Motor neuron (in vitro differentiated cells): ENCODE measurements around the gene SNX33. TPM values are rescaled to one million over a fixed set of nuclear protein-coding genes. Genes with fewer than 3 reads are reported as not detected.
"Not testable (repeated sequence)": the region's sequence is repeated elsewhere in the genome, so short reads cannot be mapped to it uniquely, and the experiment has no call there.

Experiments
- ATAC-seq, 8 experiments: fragments of 200-7000 bp; cut with Tn5 transposase; replicated peaks in 6 of 8; 2 replicates each; pipeline ENCODE4 v1.8.0; 2021; ENCODE audit warnings: mild to moderate bottlenecking in 8 of 8, moderate library complexity in 8 of 8
- H3K27ac ChIP-seq, 2 donors: fragments of 250-450 bp; sonication (Bioruptor Pico); 2 replicates each; pipeline ENCODE4 v1.9.0; 2021; ENCODE audit warnings: antibody characterized with exemption in 2 of 2, mild to moderate bottlenecking in 2 of 2, moderate library complexity in 1 of 2
- H3K4me1 ChIP-seq, 2 donors: fragments of 250-450 bp; sonication (Bioruptor Pico); replicated peaks in 1 of 2; 2 replicates each; pipeline ENCODE4 v1.6.1; 2021; ENCODE audit warnings: antibody characterized with exemption in 2 of 2, mild to moderate bottlenecking in 2 of 2, moderate library complexity in 1 of 2
- H3K4me3 ChIP-seq, 5 donors: fragments of 250-450 bp; sonication (Bioruptor Pico); 2 replicates each; pipeline ENCODE4 v1.9.0; 2021; ENCODE audit warnings: antibody characterized with exemption in 5 of 5, mild to moderate bottlenecking in 5 of 5, moderate library complexity in 4 of 5
- WGBS, 10 experiments: fragments of 450-650 bp; shearing (Covaris generic); methylation state at CpG; one replicate each; pipeline ENCODE4 v1.0.0; 2022; 5-methylcytosine and 5-hydroxymethylcytosine counted together
- in situ Hi-C, 9 experiments: fragments of 400-800 bp; cut with MboI; loops; one replicate each; pipeline ENCODE4 v1.15.0; 2021; ENCODE audit warnings: low sequenced_read_pairs in 9 of 9, low pct_unique_long_range_greater_than_20kb in 2 of 9; ENCODE audit not compliant: unreplicated experiment in 9 of 9
- total RNA-seq, 8 experiments: library from RNA; unstranded; fragments of 300-600 nt; gene quantifications; 2 replicates each; pipeline versions ENCODE4 v1.2.3 to v1.2.4, GENCODE V29; 2022

SNX33 gene
- total RNA-seq, 8 experiments from 2014 or later: 2.2 to 14.4 (median 5.2) TPM

DNA sequence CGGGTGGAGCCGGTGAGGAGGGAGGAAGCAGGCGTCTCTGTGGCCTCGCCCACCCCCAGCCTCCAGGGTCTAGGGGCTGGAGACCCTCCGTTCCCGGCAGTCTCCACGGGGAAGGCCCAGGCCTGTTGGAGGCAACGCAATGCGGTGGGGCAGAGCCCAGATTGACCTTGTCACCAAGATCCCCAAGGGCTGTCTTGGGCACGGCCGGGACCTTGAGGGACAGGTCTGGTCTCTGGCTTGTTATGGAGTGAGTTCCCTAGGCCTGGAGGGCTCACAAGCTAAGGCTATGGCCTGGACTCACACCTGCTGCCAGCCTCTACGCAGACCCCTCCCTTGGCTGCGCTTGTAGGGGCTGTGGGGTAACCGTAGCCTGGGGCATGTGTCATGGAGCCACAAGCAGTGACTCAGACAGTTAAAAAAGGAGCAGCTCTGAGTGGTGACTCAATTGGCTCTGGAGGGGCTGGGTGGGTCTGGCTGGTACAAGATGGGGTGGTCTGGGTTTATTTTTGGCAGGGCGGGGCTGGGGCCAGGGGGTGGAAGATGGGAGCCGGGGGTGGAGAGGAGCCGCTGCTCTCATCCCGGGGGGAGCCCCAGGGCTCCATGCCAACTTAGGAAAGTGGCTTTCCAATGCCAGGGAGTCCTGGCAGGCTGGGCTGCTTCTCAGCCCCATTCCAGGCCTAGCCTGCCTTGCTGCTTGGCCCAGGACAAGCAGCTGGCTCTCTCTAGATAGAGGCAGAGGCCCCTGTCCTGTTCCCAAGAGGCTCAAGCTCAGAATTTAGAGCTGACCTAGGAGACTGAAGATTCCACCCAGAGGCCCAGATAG lies 55.9 kb downstream of the SNX33 start:
- H3K4me1 ChIP-seq, in situ Hi-C loops, H3K4me3 ChIP-seq, H3K27ac ChIP-seq: not testable (repeated sequence)
- peak in 7 of 8 experiments; percentile 10 to 81 (median 42) for ATAC-seq
- WGBS, 10 experiments: no CpG with 5 or more reads among the region's 18 CpGs

DNA sequence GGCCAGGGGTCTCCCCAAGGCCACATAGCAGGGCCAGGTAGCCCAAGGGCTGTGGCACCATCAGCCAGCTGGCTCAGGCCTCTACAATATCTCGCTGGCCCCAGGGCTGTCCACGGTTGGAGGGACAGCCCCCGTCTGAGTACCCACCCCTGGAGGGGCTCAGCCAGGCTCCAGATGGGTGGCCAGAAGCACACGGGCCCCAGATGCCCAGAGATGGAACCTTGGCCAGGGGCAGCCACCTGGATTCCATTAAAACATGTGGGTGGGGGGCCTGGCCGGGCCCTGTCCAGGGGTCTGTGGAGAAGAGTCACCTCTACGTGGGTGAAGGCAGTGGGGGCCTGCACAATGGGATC lies 56.5 kb downstream of the SNX33 start:
- in situ Hi-C loops: no loop called here
- ATAC-seq: no peak
- peaks cover 7% of the 10 kb centered on the region in 2 donors for H3K4me1 ChIP-seq
- H3K27ac ChIP-seq: no peak overlapping the region
- H3K4me3 ChIP-seq: no peak overlapping the region
- no CpG with 5 or more reads among the region's 6 CpGs for WGBS, 10 experiments

DNA sequence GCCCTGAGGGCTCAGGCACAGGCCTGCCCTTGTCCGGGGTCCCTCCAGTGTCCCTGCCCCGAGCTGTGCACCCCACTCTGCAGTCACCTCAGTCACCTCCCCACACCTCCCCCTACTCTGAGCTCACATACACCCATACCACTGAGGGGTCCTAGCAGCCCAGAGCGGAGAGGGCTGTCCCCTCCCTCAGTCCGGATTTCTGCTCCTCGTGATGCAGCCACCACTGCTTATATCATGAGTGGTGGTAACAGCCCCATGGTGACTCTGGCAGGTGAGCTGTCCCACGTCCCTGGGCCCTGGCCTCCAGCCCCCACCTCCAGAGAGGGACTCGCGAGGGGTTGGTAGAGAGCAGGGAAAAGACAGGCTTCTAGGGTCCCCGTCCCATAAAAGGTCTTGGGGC lies 56.9 kb downstream of the SNX33 start:
- ATAC-seq: no peak
- in situ Hi-C loops: no loop called here
- 83 to 100% (median 100%) methylated on average over 1 to 2 of the region's 9 CpGs; no CpG with 5 or more reads in 7 of the 10 experiments for WGBS, 10 experiments
- no peak overlapping the region for H3K27ac ChIP-seq
- no peak overlapping the region for H3K4me3 ChIP-seq
- H3K4me1 ChIP-seq: peaks cover 7% of the 10 kb centered on the region in 2 donors

DNA sequence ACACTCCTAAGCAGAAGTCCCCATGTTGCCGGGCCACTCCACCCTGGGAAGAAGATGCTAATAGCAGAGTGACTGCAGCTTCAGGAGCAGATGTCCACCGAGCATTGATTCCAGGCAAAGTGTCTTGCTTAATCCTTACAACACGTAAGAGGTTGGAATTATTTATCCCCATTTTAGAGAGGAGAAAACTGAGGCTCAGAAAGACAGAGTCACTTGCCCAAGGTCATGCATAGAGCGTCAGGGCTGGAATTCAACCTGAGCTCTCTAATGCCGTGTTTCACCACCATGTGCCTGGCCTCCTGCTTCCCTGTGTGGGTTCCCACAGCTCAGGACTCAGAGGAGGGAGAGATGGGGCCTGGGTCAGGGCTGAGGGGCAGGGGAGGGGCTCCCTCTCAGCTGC lies 57.7 kb downstream of the SNX33 start:
- WGBS, 10 experiments: 50 to 100% (median 61%) methylated on average over 1 to 3 of the region's 5 CpGs; no CpG with 5 or more reads in 6 of the 10 experiments
- in situ Hi-C loops, H3K4me3 ChIP-seq, H3K27ac ChIP-seq, ATAC-seq, H3K4me1 ChIP-seq: not testable (repeated sequence)

DNA sequence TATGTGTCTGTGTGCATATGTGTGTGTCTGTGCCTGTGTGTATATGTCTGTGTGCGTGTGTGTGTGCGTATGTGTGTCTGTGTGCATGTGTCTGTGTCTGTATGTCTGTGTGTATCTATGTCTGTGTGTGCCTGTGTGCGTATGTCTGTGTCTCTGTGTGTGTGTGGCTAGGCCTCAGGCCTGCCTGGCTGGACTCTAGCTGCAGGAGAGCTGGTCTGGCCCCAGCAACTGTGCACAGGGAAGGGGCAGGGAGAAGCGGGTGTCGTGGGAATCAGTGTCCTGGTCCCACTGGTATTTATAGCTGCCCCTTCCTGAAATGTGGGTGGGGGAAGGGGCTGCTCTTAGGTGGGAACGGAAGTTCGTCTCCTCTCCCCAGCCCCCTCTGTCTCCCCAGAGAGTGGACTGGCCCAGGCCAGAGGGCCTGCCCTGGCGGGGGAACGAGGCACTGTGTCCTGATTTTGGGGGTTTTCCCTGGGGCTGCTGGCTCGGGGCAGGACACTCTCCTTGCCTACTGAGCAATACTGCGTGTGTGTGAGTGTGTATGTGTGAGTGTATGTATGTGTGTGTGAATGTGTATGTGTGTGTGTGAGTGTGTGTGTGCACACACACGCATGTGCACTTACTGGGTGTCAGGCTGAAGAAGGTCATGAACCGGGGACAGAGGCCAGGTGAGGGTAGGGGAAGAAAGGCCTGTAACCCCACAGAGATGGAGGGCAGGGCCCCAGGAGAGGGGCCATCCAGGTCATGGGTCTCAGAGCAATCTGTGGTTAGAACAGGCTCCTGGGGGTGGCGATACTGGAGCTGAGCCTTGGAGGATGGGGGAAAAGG lies 58.4 kb downstream of the SNX33 start:
- H3K4me3 ChIP-seq: no peak overlapping the region
- ATAC-seq: peak in 3 of 8 experiments; percentile 8 to 30 (median 23)
- H3K4me1 ChIP-seq: peaks cover 0 to 4% of the 10 kb centered on the region in 2 donors
- H3K27ac ChIP-seq: no peak overlapping the region
- in situ Hi-C loops: no loop called here
- WGBS, 10 experiments: 83 to 100% (median 92%) methylated on average over 1 to 3 of the region's 14 CpGs; no CpG with 5 or more reads in 6 of the 10 experiments

DNA sequence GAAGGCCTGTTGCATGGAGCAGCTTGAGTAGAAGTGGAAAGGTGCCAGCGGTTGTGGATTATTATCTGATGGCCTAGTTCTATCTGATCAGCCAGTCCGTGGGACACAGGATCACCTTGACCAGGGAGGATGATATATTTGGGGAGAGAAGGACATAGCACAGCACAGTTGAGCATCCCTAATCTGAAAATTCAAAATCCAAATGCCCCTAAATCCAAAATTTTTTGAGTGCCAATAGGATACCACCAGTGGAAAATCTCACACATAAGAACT lies 58.9 kb downstream of the SNX33 start:
- no peak overlapping the region for H3K4me3 ChIP-seq
- no peak for ATAC-seq
- 29 to 80% (median 72%) methylated on average over 1 to 2 of the region's 2 CpGs; no CpG with 5 or more reads in 7 of the 10 experiments for WGBS, 10 experiments
- peaks cover 0 to 4% of the 10 kb centered on the region in 2 donors for H3K4me1 ChIP-seq
- in situ Hi-C loops: no loop called here
- no peak overlapping the region for H3K27ac ChIP-seq

DNA sequence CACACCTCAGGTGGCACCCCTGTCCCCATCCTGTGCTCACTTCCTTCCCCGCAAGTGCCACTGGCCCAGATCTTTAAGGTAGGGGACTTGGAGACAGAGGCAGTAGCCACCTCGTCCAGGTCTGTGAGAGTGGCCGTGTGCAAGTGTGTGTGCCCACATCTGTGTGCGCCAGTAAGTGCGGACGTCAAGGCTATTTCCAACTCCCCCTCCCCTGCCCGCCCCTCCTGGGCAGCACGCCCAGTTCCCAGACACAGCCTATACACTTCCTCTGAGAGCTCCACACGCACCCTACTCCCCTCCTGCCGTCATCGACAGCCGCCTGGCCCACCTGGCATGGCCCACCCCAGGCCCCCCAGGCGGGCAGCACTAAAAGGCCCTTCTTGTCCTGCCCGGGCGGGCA lies 61.7 kb downstream of the SNX33 start:
- H3K27ac ChIP-seq, H3K4me3 ChIP-seq, in situ Hi-C loops: not testable (repeated sequence)
- ATAC-seq: peak in 1 of 8 experiments; percentile 10
- peaks cover 5 to 14% of the 10 kb centered on the region in 2 donors for H3K4me1 ChIP-seq
- WGBS, 10 experiments: 20% methylated on average over 1 of the region's 15 CpGs; no CpG with 5 or more reads in 9 of the 10 experiments

DNA sequence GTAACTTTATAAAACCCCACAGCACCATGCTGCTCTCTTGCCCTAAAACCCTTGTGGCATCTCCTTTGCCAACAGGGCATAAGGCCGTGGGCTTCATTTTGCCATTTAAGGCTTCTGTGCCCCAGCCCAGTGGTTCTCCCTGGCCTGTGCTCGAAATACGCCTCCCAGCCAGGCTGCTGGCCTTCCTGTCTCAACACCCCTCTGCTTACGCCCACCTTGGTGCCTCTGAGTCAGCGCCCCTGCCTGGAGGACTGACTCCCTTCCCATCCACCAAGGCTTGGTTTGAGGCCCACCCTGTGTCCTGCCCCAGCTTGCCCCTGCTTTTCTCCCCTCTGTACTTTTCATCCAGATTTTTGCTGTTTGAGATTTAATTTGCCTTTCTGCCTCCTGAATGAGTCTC lies 63.2 kb downstream of the SNX33 start:
- in situ Hi-C loops, H3K27ac ChIP-seq, ATAC-seq, H3K4me3 ChIP-seq: not testable (repeated sequence)
- no CpG with 5 or more reads among the region's 5 CpGs for WGBS, 10 experiments
- H3K4me1 ChIP-seq: peaks cover 5 to 14% of the 10 kb centered on the region in 2 donors

DNA sequence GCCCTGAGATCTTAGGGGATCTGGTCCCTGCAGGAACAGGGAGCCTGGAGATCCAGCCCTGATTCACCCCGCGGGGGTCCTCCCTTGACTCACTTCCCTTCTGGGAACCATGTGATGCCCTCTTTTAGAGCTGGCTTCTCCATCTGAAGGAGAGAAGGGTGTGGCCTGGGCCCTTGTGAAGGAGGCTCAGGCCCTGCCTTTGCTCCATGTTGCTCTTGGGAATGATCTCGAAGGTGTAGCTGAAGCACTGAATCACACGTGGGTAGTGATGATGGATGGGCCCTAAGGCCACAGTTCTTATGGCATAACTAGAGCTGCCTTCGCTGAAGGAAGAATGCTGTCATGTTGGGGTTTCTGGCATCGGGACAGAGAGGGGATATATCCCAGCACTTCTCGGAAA lies 63.8 kb downstream of the SNX33 start:
- WGBS, 10 experiments: no CpG with 5 or more reads among the region's 7 CpGs
- H3K4me3 ChIP-seq, H3K27ac ChIP-seq, in situ Hi-C loops: not testable (repeated sequence)
- peaks cover 5 to 14% of the 10 kb centered on the region in 2 donors for H3K4me1 ChIP-seq
- peak in 7 of 8 experiments; percentile 4 to 61 (median 38) for ATAC-seq

Other genes starting within 250 kb of the SNX33 start
- gene SIN3A, start 196.2 kb upstream of the SNX33 start, total RNA-seq: 10 to 100 TPM; 14.6 to 62.6 (median 26.3) TPM
- 10 to 100 TPM; 15.4 to 36.8 (median 20.6) TPM for gene PTPN9, start 68.6 kb upstream of the SNX33 start, total RNA-seq
- gene SNUPN, start 22.2 kb upstream of the SNX33 start, total RNA-seq: 10 to 100 TPM; 12.5 to 44.6 (median 19.5) TPM
- gene IMP3, start 7.7 kb upstream of the SNX33 start, total RNA-seq: 10 to 100 TPM; 29.5 to 83.6 (median 42.7) TPM
- 1 to 10 TPM in 4 of 8 experiments, under 1 TPM in 4; 0.05 to 5.5 (median 1.1) TPM for gene CSPG4, start 64.9 kb downstream of the SNX33 start, total RNA-seq
- 10 to 100 TPM; 16.5 to 44.1 (median 31.9) TPM for gene UBE2Q2, start 195.5 kb downstream of the SNX33 start, total RNA-seq